KMS-11 (cell line): Measurements from ENCODE around the gene HAUS2.
"Not testable (repeated sequence)": the region's sequence is repeated elsewhere in the genome, so short reads cannot be mapped to it uniquely, and the experiment has no call there.

Source experiments
- H2AFZ ChIP-seq: fragments of 200-600 bp; sonication (generic); 2 replicates; pipeline ENCODE4 v1.6.1; 2016; ENCODE audit warnings: antibody characterized with exemption, mixed run types, low read depth
- H3K27ac ChIP-seq: fragments of 200-600 bp; sonication (generic); 2 replicates; pipeline ENCODE4 v1.6.1; 2016; ENCODE audit warnings: mild to moderate bottlenecking, mixed run types
- H3K27me3 ChIP-seq: fragments of 200-600 bp; sonication (generic); 2 replicates; pipeline ENCODE4 v1.6.1; 2017; ENCODE audit warnings: mild to moderate bottlenecking, low read depth, mixed run types, moderate library complexity; ENCODE audit not compliant: insufficient read depth
- H3K36me3 ChIP-seq: fragments of 200-600 bp; sonication (generic); 2 replicates; pipeline ENCODE4 v1.6.1; 2017; ENCODE audit warnings: mild to moderate bottlenecking, mixed run types; ENCODE audit not compliant: insufficient read depth
- H3K4me1 ChIP-seq: fragments of 200-600 bp; sonication (generic); 2 replicates; pipeline ENCODE4 v1.6.1; 2016; ENCODE audit warnings: mild to moderate bottlenecking, low read depth, mixed run types; ENCODE audit not compliant: poor library complexity, severe bottlenecking
- H3K4me2 ChIP-seq: fragments of 200-600 bp; sonication (generic); 2 replicates; pipeline ENCODE4 v1.7.0; 2016; ENCODE audit warnings: mild to moderate bottlenecking, mixed run types
- H3K4me3 ChIP-seq: fragments of 200-600 bp; sonication (generic); IDR thresholded peaks from 2 replicates; pipeline ENCODE4 v1.6.1; 2017; ENCODE audit warnings: low read depth, low read length, mixed read lengths; ENCODE audit not compliant: insufficient read depth
- H3K79me2 ChIP-seq: fragments of 200-600 bp; sonication (generic); 2 replicates; pipeline ENCODE4 v1.6.1; 2016; ENCODE audit warnings: low read depth, mixed run types; ENCODE audit not compliant: insufficient read depth
- H3K9ac ChIP-seq: fragments of 200-600 bp; sonication (generic); 2 replicates; pipeline ENCODE4 v1.6.1; 2016; ENCODE audit warnings: mild to moderate bottlenecking, mixed run types
- H4K20me1 ChIP-seq: fragments of 200-600 bp; sonication (generic); 2 replicates; pipeline ENCODE4 v1.6.1; 2016; ENCODE audit warnings: mild to moderate bottlenecking, mixed run types; ENCODE audit not compliant: insufficient read depth
- TF ChIP-seq, protein P1 (sequence below): fragments of 200-600 bp; sonication (generic); conservative IDR thresholded peaks from 2 replicates; pipeline ENCODE4 v1.6.1; 2017; ENCODE audit warnings: low read depth, mild to moderate bottlenecking, antibody characterized with exemption, low read length, moderate library complexity, mixed read lengths

Gene HAUS2

DNA sequence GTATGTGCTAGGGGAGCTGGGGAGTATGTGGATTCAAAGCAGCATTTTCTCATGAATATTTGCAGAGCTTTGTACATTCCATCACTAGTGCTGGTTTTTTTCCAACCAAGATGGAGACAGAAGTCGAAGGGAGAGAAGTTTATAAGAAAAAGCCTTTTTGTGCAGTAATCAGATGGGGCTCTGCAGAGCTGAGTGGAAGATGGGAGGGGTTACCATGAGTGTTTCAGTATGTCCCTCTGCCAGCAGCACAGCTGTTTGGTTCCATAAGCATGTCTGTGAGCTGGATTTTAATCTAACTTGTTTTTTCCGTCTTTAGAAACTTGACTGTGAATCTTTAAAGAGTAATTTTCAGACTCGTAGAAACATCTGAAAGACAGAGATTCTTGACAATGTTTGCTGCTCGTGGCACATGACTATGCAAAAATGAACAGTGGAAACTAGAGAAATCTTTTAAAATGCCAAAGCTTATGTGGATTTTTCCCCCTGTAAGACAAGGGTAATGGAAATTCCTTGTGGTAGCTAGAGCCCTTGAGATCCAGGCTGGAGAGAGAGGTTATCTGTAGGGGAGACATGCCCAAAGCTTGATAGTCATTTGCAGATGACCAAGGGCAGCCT lies 47.1 kb downstream of the HAUS2 start:
- no peaks in the 10 kb centered on the region for H3K36me3 ChIP-seq
- no peaks in the 10 kb centered on the region for H3K27me3 ChIP-seq
- no peaks in the 10 kb centered on the region for H4K20me1 ChIP-seq

DNA sequence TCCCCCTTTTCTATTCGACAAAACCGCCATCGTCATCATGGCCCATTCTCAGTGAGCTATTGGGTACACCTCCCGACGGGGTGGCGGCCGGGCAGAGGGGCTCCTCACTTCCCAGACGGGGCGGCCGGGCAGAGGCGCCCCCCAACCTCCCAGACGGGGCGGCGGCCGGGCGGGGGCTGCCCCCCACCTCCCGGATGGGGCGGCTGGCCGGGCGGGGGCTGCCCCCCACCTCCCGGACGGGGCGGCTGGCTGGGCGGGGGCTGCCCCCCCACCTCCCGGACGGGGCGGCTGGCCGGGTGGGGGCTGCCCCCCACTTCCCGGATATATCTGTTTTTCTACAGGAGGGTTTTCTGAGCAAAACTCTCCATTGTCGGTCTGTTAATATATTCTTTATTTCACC lies 52.7 kb downstream of the HAUS2 start:
- not testable (repeated sequence) for H3K4me3 ChIP-seq, H2AFZ ChIP-seq, H4K20me1 ChIP-seq, H3K27ac ChIP-seq, H3K27me3 ChIP-seq, H3K36me3 ChIP-seq, H3K9ac ChIP-seq, H3K4me2 ChIP-seq
- Histone ChIP-seq H3K79me2 (peaks cover 37% of the 10 kb centered on the region; the same call in 1 of the 2 replicates), H3K4me1 (peaks cover 52% of the 10 kb centered on the region)

More for the DNA sequence above, 47.1 kb downstream of the HAUS2 start:
- Histone ChIP-seq H2AFZ (no peak overlapping the region), H3K27ac (no peak overlapping the region), H3K4me2 (no peak overlapping the region), H3K4me1 (peaks cover 15% of the 10 kb centered on the region), H3K4me3 (no peak overlapping the region), H3K9ac (no peak overlapping the region), H3K79me2 (peaks cover 9% of the 10 kb centered on the region; the same call in 1 of the 2 replicates)
- TF ChIP-seq, protein P1, sequence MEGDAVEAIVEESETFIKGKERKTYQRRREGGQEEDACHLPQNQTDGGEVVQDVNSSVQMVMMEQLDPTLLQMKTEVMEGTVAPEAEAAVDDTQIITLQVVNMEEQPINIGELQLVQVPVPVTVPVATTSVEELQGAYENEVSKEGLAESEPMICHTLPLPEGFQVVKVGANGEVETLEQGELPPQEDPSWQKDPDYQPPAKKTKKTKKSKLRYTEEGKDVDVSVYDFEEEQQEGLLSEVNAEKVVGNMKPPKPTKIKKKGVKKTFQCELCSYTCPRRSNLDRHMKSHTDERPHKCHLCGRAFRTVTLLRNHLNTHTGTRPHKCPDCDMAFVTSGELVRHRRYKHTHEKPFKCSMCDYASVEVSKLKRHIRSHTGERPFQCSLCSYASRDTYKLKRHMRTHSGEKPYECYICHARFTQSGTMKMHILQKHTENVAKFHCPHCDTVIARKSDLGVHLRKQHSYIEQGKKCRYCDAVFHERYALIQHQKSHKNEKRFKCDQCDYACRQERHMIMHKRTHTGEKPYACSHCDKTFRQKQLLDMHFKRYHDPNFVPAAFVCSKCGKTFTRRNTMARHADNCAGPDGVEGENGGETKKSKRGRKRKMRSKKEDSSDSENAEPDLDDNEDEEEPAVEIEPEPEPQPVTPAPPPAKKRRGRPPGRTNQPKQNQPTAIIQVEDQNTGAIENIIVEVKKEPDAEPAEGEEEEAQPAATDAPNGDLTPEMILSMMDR = no peak

DNA sequence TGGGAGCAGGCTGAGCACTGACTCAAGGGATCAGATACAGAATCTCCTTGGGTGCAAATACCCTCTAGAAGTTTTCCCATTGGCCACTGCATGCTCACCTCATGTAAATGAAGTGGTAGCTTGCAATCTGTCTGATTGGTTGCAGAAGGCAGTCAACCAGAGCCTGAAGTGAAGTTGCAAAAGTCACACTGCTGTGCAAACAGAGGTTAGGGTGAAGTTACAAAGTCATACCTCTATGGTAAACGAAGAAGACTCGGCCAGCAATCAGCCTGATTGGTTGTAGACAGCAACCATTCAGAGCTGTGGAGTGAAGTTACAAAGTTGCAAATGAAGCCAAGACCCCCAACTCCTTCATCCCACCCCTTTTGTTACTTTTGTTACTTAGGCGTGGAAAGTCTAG lies 53.9 kb downstream of the HAUS2 start:
- Histone ChIP-seq H3K9ac (no peak overlapping the region), H3K4me1 (peaks cover 64% of the 10 kb centered on the region), H3K27ac (peak overlapping the region; percentile 91; the same call in 1 of the 2 replicates), H2AFZ (no peak overlapping the region), H3K79me2 (peaks cover 43% of the 10 kb centered on the region; the same call in 1 of the 2 replicates), H3K36me3 (0 out of 2 replicates have a peak, but pooled peaks cover 2% of the 10 kb centered on the region), H3K4me3 (no peak overlapping the region), H3K27me3 (no peaks in the 10 kb centered on the region), H3K4me2 (peak overlapping the region; percentile 34; the same call in 1 of the 2 replicates), H4K20me1 (no peaks in the 10 kb centered on the region)
- TF ChIP-seq, protein P1 = no peak

DNA sequence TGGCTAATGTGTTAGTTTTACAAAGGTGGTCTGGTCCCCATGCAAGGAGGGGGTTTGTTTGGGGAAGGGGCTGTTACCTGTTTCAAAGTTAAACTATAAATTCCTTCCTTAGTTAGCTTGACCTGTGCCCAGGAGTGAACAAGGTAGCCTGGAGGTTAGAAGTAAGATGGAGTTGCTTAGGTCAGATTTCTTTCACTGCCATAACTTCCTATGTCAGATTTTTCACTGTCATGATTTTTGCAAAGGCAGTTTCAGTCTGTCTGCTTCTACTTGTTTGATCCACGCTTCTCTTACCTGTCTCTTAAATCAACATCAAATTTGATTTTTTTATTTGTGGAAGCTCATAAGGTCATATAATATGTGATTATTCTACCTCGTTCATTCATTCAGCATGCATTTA lies 55.3 kb downstream of the HAUS2 start:
- TF ChIP-seq, protein P1 = no peak
- Histone ChIP-seq H4K20me1 (no peaks in the 10 kb centered on the region), H3K9ac (peak overlapping the region; percentile 58; the same call in 1 of the 2 replicates), H3K27me3 (no peaks in the 10 kb centered on the region), H2AFZ (no peak overlapping the region), H3K4me3 (no peak overlapping the region), H3K27ac (peak overlapping the region; percentile 91), H3K4me2 (peak overlapping the region; percentile 98), H3K79me2 (peaks cover 43% of the 10 kb centered on the region; the same call in 1 of the 2 replicates), H3K4me1 (peaks cover 75% of the 10 kb centered on the region), H3K36me3 (0 out of 2 replicates have a peak, but pooled peaks cover 2% of the 10 kb centered on the region)
